H7 (cell line): Measurements from ENCODE around the gene RTP5. TPM values are rescaled to one million over a fixed set of nuclear protein-coding genes. Genes with fewer than 3 reads are reported as not detected.

Experiments used
- DNase-seq: peaks from one replicate; pipeline ENCODE4 v3.0.0; 2012
- H3K27me3 ChIP-seq: 2 replicates; pipeline ENCODE4 v1.6.0; 2011; ENCODE audit warnings: mild to moderate bottlenecking, low read length; ENCODE audit not compliant: control insufficient read depth, insufficient read depth
- H3K36me3 ChIP-seq: replicated peaks from 2 replicates; pipeline ENCODE4 v1.5.1; 2011; ENCODE audit warnings: low read length; ENCODE audit not compliant: control insufficient read depth, insufficient read depth
- H3K4me3 ChIP-seq: 2 replicates; pipeline ENCODE4 v1.5.1; 2011; ENCODE audit warnings: low read depth, mild to moderate bottlenecking, control low read depth, low read length, moderate library complexity; ENCODE audit not compliant: insufficient read depth
- total RNA-seq: library from RNA; depleted of rRNA; stranded (reverse); fragments of >200 nt; shearing (Covaris generic); gene quantifications from 2 replicates; pipeline ENCODE4 v1.2.3, GENCODE V29; 2014

The RTP5 gene
- total RNA-seq, 1 experiment from 2014 or later, result not detected

GRCh38 chr2:241879326-241879725, 9.8 kb downstream of the RTP5 start:
- Histone ChIP-seq H3K4me3 (no peak overlapping the region), H3K36me3 (no peaks in the 10 kb centered on the region), H3K27me3 (no peaks in the 10 kb centered on the region)
- peak; percentile 46 for DNase-seq

GRCh38 chr2:241880311-241881073, 11.0 kb downstream of the RTP5 start:
- peak overlapping the region; percentile 73 for H3K4me3 ChIP-seq
- no peaks in the 10 kb centered on the region for H3K27me3 ChIP-seq
- DNase-seq, result peak; percentile 68
- H3K36me3 ChIP-seq, result no peaks in the 10 kb centered on the region

DNA sequence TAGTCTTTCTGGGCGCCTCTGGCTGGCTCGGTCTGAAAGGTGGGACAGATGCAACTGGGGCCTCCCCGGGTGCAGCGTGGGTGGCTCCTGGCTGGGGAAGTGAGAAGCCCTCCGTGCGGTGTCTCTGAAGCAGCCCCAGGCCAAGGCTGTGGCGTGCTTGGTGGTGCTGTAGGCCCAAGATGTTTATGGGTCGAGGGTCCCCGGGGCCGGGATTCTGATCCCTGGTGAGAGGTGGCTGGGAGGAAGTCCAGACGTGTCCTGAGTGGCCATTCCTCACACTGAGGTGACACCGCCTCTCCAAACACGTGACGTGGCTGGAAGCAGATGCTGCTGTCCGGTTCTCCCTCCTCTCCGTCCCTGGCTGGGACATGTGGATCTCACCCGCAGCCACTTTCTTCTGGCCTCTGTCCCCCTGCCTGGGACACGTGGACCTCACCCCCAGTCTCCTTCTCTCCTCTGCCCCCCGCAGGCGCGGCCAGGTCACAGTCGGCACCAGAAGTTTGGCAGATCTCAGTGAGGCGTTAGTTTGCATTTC, 12.6 kb downstream of the RTP5 start:
- H3K36me3 ChIP-seq, result no peaks in the 10 kb centered on the region; the same call in 1 of the 2 replicates
- H3K27me3 ChIP-seq, result no peaks in the 10 kb centered on the region
- no peak overlapping the region for H3K4me3 ChIP-seq
- peak; percentile 82 for DNase-seq

DNA sequence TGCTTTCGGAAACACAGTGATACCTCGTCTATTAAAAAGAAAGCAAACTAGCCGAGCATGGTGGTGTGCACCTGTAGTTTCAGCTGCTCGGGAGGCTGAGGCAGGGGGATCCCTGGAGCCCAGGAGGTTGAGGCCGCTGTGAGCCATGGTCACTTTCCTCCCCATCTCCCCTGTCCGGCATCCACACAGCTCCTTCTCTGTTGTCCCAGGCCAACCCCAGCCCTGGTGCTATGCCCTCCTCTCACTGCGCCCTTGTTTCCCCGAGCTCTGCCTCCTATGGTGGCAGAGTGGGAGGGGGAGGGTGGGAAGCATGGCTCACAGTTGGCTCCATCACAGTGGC, 15.4 kb downstream of the RTP5 start:
- Histone ChIP-seq H3K36me3 (no peaks in the 10 kb centered on the region; the same call in 1 of the 2 replicates), H3K4me3 (no peak overlapping the region), H3K27me3 (no peaks in the 10 kb centered on the region)
- peak; percentile 29 for DNase-seq

DNA sequence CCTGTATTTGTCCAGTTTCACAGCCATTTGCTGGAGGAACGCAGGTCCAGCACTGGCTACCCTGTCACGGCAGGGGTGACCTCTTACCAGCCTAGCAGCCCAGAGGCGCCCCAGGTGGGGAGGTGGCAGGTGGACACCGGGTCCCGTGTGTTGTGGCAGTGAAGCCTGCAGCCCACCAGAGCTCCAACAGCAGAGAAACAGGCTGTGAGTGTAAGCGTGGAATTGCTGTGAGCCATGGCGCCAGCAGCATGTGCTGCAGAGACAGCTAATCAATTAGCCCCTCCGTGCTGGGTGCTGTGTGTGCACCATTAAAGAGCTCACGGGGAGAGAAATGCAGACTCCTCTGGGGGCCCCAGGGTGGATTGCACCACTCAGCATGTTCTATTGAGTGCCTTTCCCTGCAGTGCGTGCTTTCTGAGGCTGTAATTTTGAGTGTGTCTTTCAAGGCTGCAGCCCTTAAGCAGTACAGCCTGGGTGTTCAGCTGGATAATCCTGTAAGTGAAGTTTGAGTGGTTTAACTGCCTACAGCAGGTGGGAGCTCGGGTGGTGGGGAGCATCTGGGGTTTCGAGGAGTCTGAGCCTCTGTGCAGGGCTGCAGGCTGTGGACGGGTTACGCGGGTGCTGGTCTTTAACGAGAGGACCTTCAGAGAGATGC, 15.9 kb downstream of the RTP5 start:
- no peaks in the 10 kb centered on the region for H3K27me3 ChIP-seq
- H3K36me3 ChIP-seq, result no peaks in the 10 kb centered on the region; the same call in 1 of the 2 replicates
- no peak overlapping the region for H3K4me3 ChIP-seq
- DNase-seq, result peak; percentile 44

- H3K36me3 ChIP-seq, result no peaks in the 10 kb centered on the region; the same call in 1 of the 2 replicates
- peak; percentile 38 for DNase-seq
- H3K27me3 ChIP-seq, result no peaks in the 10 kb centered on the region
- no peak overlapping the region for H3K4me3 ChIP-seq
These were observed 16.6 kb downstream of the RTP5 start for GRCh38 chr2:241885946-241886643.

GRCh38 chr2:241886840-241887447, 17.4 kb downstream of the RTP5 start:
- Histone ChIP-seq H3K27me3 (no peaks in the 10 kb centered on the region), H3K36me3 (no peaks in the 10 kb centered on the region; the same call in 1 of the 2 replicates), H3K4me3 (no peak overlapping the region)
- peak; percentile 60 for DNase-seq

DNA sequence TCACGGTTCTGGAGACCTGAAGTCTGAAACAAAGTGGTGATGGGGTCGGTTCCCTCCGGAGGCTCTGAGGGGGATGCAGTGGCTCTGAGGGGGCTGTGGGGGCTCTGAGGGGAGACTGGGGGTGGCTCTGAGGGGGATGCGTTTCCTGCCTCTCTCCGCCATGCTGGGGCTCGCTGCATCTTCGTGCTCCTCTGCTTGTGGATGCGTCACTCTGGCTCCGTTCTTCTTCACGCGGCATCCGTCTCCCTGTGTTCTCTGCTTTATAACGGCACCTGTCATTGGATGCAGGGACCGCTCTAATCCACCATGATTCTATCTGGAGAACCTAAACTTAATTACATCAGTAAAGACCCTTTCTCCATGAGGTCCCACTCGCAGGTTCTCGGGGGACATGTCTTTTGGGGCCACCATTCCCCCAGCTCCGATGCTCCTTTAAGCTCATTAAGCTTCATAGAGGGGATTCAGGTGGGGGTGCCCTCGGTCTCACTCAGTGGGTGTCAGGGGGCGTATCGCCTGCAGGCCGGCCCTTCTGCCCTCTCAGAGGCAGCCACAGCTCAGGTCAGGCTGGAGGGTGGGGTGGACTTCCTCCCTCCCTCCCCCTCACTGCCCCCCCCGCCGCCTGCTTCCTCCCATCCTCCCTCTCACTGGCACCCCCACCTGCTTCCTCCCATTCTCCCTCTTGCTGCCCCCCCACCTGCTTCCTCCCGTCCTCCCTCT, 18.4 kb downstream of the RTP5 start:
- DNase-seq, result peak; percentile 73
- Histone ChIP-seq H3K36me3 (no peaks in the 10 kb centered on the region; the same call in 1 of the 2 replicates), H3K27me3 (no peaks in the 10 kb centered on the region), H3K4me3 (no peak overlapping the region)

- Histone ChIP-seq H3K4me3 (no peak overlapping the region), H3K27me3 (no peaks in the 10 kb centered on the region), H3K36me3 (no peaks in the 10 kb centered on the region; the same call in 1 of the 2 replicates)
- DNase-seq, result peak; percentile 40
These were observed 19.1 kb downstream of the RTP5 start for GRCh38 chr2:241888641-241889040.

DNA sequence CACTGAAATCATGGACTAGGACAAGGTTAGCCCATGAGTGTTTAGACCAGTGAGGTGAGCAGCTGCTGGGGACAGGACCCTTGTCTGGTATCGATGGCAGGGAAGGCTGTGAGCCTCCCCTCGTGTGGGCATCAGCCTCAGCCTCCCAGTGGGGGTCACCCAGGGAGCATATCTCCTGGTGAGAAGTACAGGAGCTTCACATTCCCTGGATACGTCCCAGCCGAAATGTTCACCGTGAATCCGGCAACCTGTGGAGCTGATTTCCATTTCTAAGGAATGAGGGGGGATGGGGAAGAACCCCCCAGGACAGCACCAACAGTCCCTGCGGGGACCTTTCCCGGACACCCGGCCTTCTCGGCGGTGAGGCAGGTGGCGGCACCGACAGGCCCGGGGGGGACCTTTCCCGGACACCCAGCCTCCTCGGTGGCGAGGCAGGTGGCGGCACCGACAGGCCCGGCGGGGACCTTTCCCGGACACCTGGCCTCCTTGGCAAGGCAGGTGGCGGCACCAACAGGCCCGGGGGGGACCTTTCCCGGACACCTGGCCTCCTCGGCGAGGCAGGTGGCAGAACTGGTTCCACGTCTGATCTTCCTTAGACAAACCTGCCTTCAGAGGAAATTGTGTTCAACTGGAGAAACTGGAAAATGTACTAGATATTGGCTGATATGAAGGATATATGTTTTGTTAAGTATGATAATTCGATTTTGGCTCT, 21.2 kb downstream of the RTP5 start:
- DNase-seq, result peak; percentile 73
- Histone ChIP-seq H3K27me3 (no peaks in the 10 kb centered on the region), H3K4me3 (no peak overlapping the region), H3K36me3 (no peaks in the 10 kb centered on the region; the same call in 1 of the 2 replicates)

- Histone ChIP-seq H3K27me3 (no peaks in the 10 kb centered on the region), H3K36me3 (no peaks in the 10 kb centered on the region; the same call in 1 of the 2 replicates), H3K4me3 (no peak overlapping the region)
- DNase-seq, result peak; percentile 58
These were observed 21.9 kb downstream of the RTP5 start for GRCh38 chr2:241891315-241891987.

DNA sequence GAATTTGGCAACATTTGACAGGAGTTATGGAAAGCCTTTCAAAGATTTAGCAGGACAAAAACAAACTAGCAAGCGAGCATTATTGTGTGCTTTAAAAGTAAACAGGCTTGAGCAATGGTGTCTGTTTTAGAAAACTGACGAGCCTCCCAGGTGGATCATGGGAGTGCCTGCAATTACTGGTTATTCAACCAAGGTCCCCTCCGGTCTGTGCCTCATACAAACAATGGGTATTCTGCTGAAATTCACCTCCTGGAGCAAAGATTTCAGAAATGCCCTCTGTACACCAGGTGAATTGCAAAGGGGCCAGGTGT, 22.4 kb downstream of the RTP5 start:
- no peaks in the 10 kb centered on the region for H3K27me3 ChIP-seq
- no peak for DNase-seq
- H3K4me3 ChIP-seq, result no peak overlapping the region
- no peaks in the 10 kb centered on the region; the same call in 1 of the 2 replicates for H3K36me3 ChIP-seq
